NK-92 (cell line): ENCODE measurements around the gene SUSD4.

Experiments used
- DNase-seq: peaks from one replicate; lab custom pipeline; 2025; ENCODE audit not compliant: unreplicated experiment; lab: John Stamatoyannopoulos, UW

Gene SUSD4

GRCh38 chr1:223330466-223330865 lies 33.5 kb downstream of the SUSD4 start:
- no peak for DNase-seq

GRCh38 chr1:223329664-223330415 lies 34.1 kb downstream of the SUSD4 start:
- DNase-seq = no peak

GRCh38 chr1:223329252-223329651 lies 34.7 kb downstream of the SUSD4 start:
- no peak for DNase-seq

- no peak for DNase-seq
Measured at GRCh38 chr1:223328566-223328965, 35.4 kb downstream of the SUSD4 start.

- DNase-seq = no peak
Measured at GRCh38 chr1:223326776-223327175, 37.2 kb downstream of the SUSD4 start.

- DNase-seq = no peak
Measured at GRCh38 chr1:223323491-223324484, 40.2 kb downstream of the SUSD4 start.

GRCh38 chr1:223322868-223323267 lies 41.1 kb downstream of the SUSD4 start:
- no peak for DNase-seq

GRCh38 chr1:223320959-223321358 lies 43.0 kb downstream of the SUSD4 start:
- no peak for DNase-seq

- DNase-seq = no peak
Measured at GRCh38 chr1:223319905-223320580, 43.9 kb downstream of the SUSD4 start.

GRCh38 chr1:223319398-223319797 lies 44.6 kb downstream of the SUSD4 start:
- DNase-seq = no peak

- no peak for DNase-seq
Measured at GRCh38 chr1:223316082-223316481, 47.9 kb downstream of the SUSD4 start.

GRCh38 chr1:223315665-223316064 lies 48.3 kb downstream of the SUSD4 start:
- no peak for DNase-seq

- DNase-seq = no peak
Measured at GRCh38 chr1:223313415-223313754, 50.6 kb downstream of the SUSD4 start.

- DNase-seq = no peak
Measured at GRCh38 chr1:223312705-223313414, 51.1 kb downstream of the SUSD4 start.

- DNase-seq = no peak
Measured at GRCh38 chr1:223312273-223312672, 51.7 kb downstream of the SUSD4 start.

- DNase-seq = no peak
Measured at GRCh38 chr1:223311826-223312225, 52.1 kb downstream of the SUSD4 start.

GRCh38 chr1:223308136-223308535 lies 55.8 kb downstream of the SUSD4 start:
- DNase-seq = no peak

- no peak for DNase-seq
Measured at GRCh38 chr1:223307544-223307943, 56.4 kb downstream of the SUSD4 start.

GRCh38 chr1:223304931-223305330 lies 59.0 kb downstream of the SUSD4 start:
- no peak for DNase-seq

- DNase-seq = no peak
Measured at GRCh38 chr1:223301371-223301770, 62.6 kb downstream of the SUSD4 start.

GRCh38 chr1:223299553-223299952 lies 64.4 kb downstream of the SUSD4 start:
- DNase-seq = no peak
